IPS-18c (cell line): Measurements from ENCODE around the gene NCKIPSD.
A peak's percentile ranks its signal among the peaks of the same experiment; 100 is the strongest.

Experiments
- H3K4me3 ChIP-seq: 2 replicates; pipeline ENCODE4 v1.7.0; 2013; ENCODE audit warnings: low read depth, mild to moderate bottlenecking, low read length, moderate library complexity; ENCODE audit not compliant: insufficient read depth
- H3K9me3 ChIP-seq: one replicate; pipeline ENCODE4 v1.6.1; 2013; ENCODE audit warnings: mild to moderate bottlenecking, low read length, moderate library complexity; ENCODE audit not compliant: control insufficient read depth, insufficient read depth

NCKIPSD gene

DNA sequence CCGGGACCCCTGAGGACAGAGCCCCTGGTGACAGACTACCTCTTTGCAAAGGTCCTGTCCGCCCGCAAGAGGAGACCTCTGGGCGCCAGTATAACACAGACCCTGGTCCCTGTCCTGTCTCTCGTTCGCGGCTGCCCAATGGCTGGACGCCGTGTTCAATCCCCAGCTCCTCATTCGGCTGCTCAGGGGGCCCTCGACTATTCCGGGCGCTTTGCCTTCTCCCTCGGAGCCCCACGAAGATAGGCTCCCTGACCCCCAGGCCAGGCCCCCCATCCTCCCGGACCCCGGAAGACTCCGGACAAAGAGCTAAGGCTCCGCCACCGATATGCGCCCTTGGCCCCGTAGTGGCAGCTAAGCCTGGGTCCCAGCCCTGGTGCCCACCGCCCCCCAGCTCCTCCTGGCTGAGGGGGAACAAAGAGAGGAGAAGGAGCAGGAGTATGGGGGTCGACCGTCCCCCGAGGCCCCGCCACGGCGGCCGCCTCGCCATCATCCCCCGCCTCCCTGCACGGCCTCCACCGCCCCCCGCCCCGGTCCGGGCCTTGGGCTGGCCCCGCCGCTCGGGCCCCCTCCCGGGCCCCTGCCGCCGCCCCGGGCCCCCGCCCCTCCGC lies 23.5 kb downstream of the NCKIPSD start:
- Histone ChIP-seq H3K9me3 (no peaks in the 10 kb centered on the region), H3K4me3 (peak overlapping the region; percentile 74)

DNA sequence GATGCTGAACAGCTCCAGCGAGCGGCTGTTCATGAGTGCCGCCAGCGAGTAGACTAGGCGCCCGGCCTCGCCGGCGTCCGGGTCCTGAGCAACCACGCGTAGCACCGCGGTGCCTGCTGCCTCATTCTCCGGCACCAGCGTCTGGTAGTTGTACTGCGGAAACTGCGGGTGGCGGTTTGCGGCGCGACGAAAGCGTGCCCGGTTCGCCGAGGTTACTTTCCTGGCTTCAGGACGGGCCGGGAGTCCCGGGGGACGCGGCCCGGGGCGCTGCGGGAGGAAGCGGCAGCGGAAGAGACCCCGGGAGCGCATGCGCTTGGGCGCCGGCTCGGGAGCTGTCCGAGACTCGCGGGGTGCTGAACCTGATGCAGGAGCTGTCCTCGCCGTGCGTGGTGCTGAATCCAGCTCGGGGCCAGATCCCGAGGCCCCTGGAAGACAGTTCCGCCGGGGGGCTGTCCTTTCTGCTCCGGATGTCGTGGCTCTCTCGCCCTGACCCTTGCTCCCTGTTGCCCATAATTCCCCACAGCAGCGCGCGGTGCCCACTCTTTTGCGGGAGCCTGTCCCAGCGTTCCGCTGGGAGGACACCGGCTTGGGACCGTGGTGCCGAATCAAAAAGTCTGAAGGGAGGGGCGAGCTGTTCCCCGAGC lies 24.1 kb downstream of the NCKIPSD start:
- Histone ChIP-seq H3K4me3 (peak overlapping the region; percentile 74), H3K9me3 (no peaks in the 10 kb centered on the region)

- H3K9me3 ChIP-seq: no peaks in the 10 kb centered on the region
- H3K4me3 ChIP-seq: peak overlapping the region; percentile 74
These were observed 24.8 kb downstream of the NCKIPSD start for GRCh38 chr3:48660800-48661400.

DNA sequence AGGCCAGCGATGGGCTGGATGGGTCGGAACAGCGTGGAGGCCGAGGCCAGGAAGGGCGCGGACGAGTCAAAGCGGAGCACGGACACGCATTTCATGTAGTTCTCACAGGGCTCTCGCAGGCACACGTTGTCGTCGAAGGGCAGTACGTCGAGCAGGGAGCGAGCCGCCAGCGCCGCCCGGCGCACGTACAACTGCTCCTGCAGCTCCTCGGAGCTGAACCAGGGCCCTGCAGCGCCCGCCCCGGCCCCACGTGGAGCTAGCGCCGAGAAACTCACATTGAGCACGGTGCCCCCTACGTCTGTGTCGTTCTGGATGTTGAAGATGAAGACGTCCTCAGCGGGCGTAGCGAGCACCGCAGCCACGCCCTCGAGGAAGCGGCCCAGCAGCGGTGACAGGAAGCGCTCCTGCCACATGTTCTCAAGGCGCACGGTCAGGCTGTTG lies 28.9 kb downstream of the NCKIPSD start:
- Histone ChIP-seq H3K9me3 (no peaks in the 10 kb centered on the region), H3K4me3 (peak overlapping the region; percentile 70; the same call in 1 of the 2 replicates)

- Histone ChIP-seq H3K4me3 (peak overlapping the region; percentile 70), H3K9me3 (no peaks in the 10 kb centered on the region)
These were observed 29.5 kb downstream of the NCKIPSD start for GRCh38 chr3:48656061-48656840.

GRCh38 chr3:48655606-48656005 lies 30.1 kb downstream of the NCKIPSD start:
- peak overlapping the region; percentile 70; the same call in 1 of the 2 replicates for H3K4me3 ChIP-seq
- H3K9me3 ChIP-seq: no peaks in the 10 kb centered on the region

DNA sequence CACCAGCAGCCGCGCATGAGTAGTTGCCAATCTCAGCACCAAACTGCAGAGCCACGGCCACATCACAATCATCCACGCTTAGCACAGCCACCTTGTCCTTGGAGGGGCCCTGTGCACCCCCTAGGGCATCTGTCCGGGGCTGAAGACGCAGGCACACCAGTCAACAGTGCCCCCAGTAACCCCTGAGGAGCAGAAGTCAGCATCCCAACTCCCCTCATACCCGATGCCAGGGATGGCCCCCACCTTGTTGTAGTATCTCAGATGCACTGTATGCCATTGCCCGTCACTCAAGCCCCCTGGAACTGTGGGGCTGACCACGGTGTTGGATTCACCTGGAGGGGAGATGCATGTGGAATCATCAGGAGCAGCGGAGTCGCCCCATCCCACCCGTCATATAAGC lies 30.7 kb downstream of the NCKIPSD start:
- Histone ChIP-seq H3K4me3 (no peak overlapping the region), H3K9me3 (no peaks in the 10 kb centered on the region)

GRCh38 chr3:48652923-48653715 lies 32.6 kb downstream of the NCKIPSD start:
- Histone ChIP-seq H3K9me3 (no peaks in the 10 kb centered on the region), H3K4me3 (no peak overlapping the region)

GRCh38 chr3:48651771-48652170 lies 33.9 kb downstream of the NCKIPSD start:
- no peaks in the 10 kb centered on the region for H3K9me3 ChIP-seq
- H3K4me3 ChIP-seq: no peak overlapping the region

- no peak overlapping the region for H3K4me3 ChIP-seq
- no peaks in the 10 kb centered on the region for H3K9me3 ChIP-seq
These were observed 35.0 kb downstream of the NCKIPSD start for GRCh38 chr3:48650723-48651122.

DNA sequence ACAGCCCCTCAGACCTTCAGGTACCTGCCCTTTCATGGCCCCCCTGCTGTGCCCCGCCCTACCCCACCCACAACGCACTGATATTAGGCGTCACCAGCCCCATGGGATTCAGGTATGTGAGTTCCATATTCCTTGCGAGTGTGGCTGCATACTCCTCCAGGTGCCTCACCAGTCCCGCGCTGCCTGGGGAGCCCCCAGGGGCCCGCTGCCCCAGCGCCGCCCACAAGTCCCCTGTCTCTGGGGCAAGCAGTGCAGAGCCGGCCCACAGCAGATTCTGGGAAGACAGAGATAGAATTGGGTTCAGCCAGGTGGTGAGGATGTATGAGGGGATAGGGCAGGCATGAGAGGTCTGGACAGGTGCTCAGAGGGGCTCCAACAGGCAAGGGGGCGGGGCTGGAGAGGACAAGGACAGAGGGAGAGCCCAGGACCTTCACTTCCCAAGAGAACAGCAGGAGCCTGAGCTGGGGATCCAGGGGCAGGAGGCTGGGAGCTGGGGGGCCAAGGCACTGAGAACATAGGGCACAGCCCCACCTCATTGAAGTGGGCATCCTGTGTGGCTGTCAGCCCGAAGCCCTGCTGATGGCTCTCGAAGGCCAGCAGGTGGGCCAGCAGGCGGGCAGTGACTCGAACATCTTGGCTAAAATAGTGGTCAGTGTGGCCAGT lies 37.4 kb downstream of the NCKIPSD start:
- Histone ChIP-seq H3K9me3 (no peaks in the 10 kb centered on the region), H3K4me3 (no peak overlapping the region)

DNA sequence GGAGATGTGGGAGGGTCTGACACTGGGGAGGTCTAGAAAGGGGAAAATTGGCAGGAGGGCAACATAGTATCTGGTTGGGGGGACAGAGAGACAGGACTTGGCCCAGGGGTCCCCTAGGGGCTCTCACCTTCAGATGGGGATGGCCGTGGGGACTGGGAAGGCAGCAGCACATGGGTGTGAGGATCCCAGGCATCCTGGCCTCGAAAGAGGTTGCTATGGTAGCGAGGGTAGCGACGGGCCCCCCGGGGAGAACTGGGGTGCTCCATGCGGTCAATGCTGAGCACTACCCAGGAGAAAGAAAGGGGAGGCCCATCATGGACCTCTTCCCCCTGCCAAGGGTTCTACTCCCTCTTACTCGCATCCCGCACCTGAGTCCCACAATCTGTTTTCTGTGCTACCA lies 38.0 kb downstream of the NCKIPSD start:
- Histone ChIP-seq H3K4me3 (no peak overlapping the region), H3K9me3 (no peaks in the 10 kb centered on the region)

- Histone ChIP-seq H3K9me3 (no peaks in the 10 kb centered on the region), H3K4me3 (no peak overlapping the region)
These were observed 40.6 kb downstream of the NCKIPSD start for GRCh38 chr3:48644898-48645760.

GRCh38 chr3:48642605-48643004 lies 43.1 kb downstream of the NCKIPSD start:
- Histone ChIP-seq H3K9me3 (no peaks in the 10 kb centered on the region), H3K4me3 (no peak overlapping the region)

- no peaks in the 10 kb centered on the region for H3K9me3 ChIP-seq
- no peak overlapping the region for H3K4me3 ChIP-seq
These were observed 44.3 kb downstream of the NCKIPSD start for GRCh38 chr3:48641396-48641795.
